Body of pancreas (tissue), 4 donors: Measurements from ENCODE around the gene TYW5.

Source experiments
- CTCF ChIP-seq, 7 experiments: fragments of 450-650 bp in 4 of 7; fragments of 200-600 bp in 3 of 7; sonication (generic) in 3 of 7; IDR thresholded peaks; one replicate each; pipeline ENCODE4 v1.5.1; 2016 to 2019; ENCODE audit warnings: antibody characterized with exemption in 7 of 7
- POLR2A ChIP-seq, 3 donors: fragments of 450-650 bp; IDR thresholded peaks; one replicate each; pipeline ENCODE4 v1.6.1; 2016; ENCODE audit warnings: antibody characterized with exemption in 3 of 3, mild to moderate bottlenecking in 2 of 3

DNA sequence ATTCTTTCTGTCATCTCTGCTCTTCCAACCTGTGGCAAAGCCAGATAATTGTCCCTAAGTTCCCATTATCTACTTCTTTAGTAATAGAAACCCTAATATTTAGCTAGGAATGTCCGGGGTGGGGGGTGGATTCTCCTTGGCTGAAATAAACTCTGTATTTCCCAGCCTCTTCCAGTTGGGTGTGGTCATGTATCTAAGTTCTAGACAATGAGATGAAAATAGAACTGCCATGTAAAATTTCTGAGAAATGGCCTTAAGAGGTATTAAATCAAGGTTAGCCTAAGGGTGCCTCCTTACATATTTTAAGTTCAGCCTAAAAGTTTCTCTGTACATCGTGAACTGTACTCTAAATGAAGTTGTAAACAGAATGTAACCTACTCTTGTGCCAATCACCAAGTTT is 39.6 kb upstream of the TYW5 start:
- TF ChIP-seq POLR2A (IDR thresholded peaks at IDR 0.05) (no peak), CTCF (IDR thresholded peaks at IDR 0.05) (no peak)
